WTC11 (cell line): ENCODE results near the gene UNC79.

ENCODE experiments used
- GABPB1 ChIP-seq: sonication (generic); formaldehyde crosslinking; IDR thresholded peaks from 2 replicates; pipeline ENCODE4 v1.8.1; 2023; ENCODE audit warnings: mild to moderate bottlenecking, missing genetic modification reagents
- TF ChIP-seq, protein P1 (sequence below): fragments of 200-600 bp; IDR thresholded peaks from 2 replicates; pipeline ENCODE4 v1.8.0; 2022; ENCODE audit warnings: antibody characterized with exemption
- TF ChIP-seq, protein P2 (sequence below): sonication (generic); formaldehyde crosslinking; IDR thresholded peaks from 2 replicates; pipeline ENCODE4 v1.8.1; 2022; ENCODE audit warnings: mild to moderate bottlenecking, moderate library complexity, missing genetic modification reagents
- TF ChIP-seq, protein P3 (sequence below): sonication (generic); formaldehyde crosslinking; IDR thresholded peaks from 2 replicates; pipeline ENCODE4 v1.8.0; 2022; ENCODE audit warnings: mild to moderate bottlenecking, missing genetic modification reagents

DNA sequence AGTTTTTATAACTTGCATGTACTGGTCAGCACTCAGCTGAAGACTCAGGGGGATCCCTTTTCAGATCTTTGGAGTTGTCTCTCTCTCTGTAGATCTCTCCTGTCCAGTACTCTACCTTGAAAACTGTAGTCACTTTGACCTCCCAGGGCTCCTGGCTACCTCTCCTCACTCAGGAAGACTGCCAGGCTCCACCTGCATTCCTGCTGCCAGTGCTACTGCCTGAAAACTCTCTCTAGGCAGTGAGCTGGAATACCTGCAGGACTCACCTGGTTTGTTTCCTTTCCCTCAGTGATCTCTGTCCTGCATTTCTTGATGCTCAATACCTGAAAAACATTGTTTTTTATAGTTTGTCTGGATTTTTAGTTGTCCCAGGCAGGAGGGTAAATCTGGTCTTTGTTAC is 270.2 kb downstream of the UNC79 start:
- TF ChIP-seq, protein P1, sequence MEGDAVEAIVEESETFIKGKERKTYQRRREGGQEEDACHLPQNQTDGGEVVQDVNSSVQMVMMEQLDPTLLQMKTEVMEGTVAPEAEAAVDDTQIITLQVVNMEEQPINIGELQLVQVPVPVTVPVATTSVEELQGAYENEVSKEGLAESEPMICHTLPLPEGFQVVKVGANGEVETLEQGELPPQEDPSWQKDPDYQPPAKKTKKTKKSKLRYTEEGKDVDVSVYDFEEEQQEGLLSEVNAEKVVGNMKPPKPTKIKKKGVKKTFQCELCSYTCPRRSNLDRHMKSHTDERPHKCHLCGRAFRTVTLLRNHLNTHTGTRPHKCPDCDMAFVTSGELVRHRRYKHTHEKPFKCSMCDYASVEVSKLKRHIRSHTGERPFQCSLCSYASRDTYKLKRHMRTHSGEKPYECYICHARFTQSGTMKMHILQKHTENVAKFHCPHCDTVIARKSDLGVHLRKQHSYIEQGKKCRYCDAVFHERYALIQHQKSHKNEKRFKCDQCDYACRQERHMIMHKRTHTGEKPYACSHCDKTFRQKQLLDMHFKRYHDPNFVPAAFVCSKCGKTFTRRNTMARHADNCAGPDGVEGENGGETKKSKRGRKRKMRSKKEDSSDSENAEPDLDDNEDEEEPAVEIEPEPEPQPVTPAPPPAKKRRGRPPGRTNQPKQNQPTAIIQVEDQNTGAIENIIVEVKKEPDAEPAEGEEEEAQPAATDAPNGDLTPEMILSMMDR = no peak
- TF ChIP-seq, protein P2, sequence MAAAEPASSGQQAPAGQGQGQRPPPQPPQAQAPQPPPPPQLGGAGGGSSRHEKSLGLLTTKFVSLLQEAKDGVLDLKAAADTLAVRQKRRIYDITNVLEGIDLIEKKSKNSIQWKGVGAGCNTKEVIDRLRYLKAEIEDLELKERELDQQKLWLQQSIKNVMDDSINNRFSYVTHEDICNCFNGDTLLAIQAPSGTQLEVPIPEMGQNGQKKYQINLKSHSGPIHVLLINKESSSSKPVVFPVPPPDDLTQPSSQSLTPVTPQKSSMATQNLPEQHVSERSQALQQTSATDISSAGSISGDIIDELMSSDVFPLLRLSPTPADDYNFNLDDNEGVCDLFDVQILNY = no peak
- TF ChIP-seq, protein P3, sequence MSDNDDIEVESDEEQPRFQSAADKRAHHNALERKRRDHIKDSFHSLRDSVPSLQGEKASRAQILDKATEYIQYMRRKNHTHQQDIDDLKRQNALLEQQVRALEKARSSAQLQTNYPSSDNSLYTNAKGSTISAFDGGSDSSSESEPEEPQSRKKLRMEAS (CRISPR knock-in tag) = no peak
- no peak for TF ChIP-seq GABPB1 (CRISPR knock-in tag)
